GM18867 (cell line): Measurements from ENCODE around the gene RARRES2.

Source experiments
- ATAC-seq: cut with Tn5 transposase; IDR thresholded peaks from one replicate; pipeline ENCODE4 v1.9.1; 2021; ENCODE audit warnings: mild to moderate bottlenecking, moderate library complexity; ENCODE audit not compliant: unreplicated experiment

RARRES2 gene

GRCh38 chr7:150377196-150377595, 35.8 kb upstream of the RARRES2 start:
- no peak for ATAC-seq

GRCh38 chr7:150376560-150376959, 35.1 kb upstream of the RARRES2 start:
- no peak for ATAC-seq

GRCh38 chr7:150375662-150376521, 34.5 kb upstream of the RARRES2 start:
- peak; percentile 23 for ATAC-seq

- ATAC-seq: no peak
Measured at GRCh38 chr7:150374472-150374871, 33.0 kb upstream of the RARRES2 start.

GRCh38 chr7:150374026-150374425, 32.6 kb upstream of the RARRES2 start:
- ATAC-seq: no peak

- ATAC-seq: no peak
Measured at GRCh38 chr7:150373049-150373801, 31.8 kb upstream of the RARRES2 start.

GRCh38 chr7:150372271-150373048, 31.0 kb upstream of the RARRES2 start:
- no peak for ATAC-seq

GRCh38 chr7:150371996-150372270, 30.5 kb upstream of the RARRES2 start:
- ATAC-seq: no peak

- ATAC-seq: no peak
Measured at GRCh38 chr7:150371131-150371995, 29.9 kb upstream of the RARRES2 start.

GRCh38 chr7:150370612-150371071, 29.2 kb upstream of the RARRES2 start:
- ATAC-seq: no peak

GRCh38 chr7:150369748-150370501, 28.5 kb upstream of the RARRES2 start:
- ATAC-seq: no peak

GRCh38 chr7:150368884-150369747, 27.7 kb upstream of the RARRES2 start:
- ATAC-seq: peak; percentile 39

- ATAC-seq: peak; percentile 66
Measured at GRCh38 chr7:150368096-150368883, 26.9 kb upstream of the RARRES2 start, which contains the start of gene REPIN1. REPIN1 (plus strand) TSS chr7:150368822; CDS start chr7:150369712, 890 bp downstream.

- ATAC-seq: no peak
Measured at GRCh38 chr7:150367677-150368095, 26.3 kb upstream of the RARRES2 start.

- no peak for ATAC-seq
Measured at GRCh38 chr7:150365673-150366398, 24.4 kb upstream of the RARRES2 start.

- ATAC-seq: no peak
Measured at GRCh38 chr7:150365194-150365593, 23.8 kb upstream of the RARRES2 start.

- no peak for ATAC-seq
Measured at GRCh38 chr7:150363872-150364271, 22.4 kb upstream of the RARRES2 start.
